HFF-Myc (cell line): Measurements from ENCODE around the gene SRGAP3.

Source experiments
- DNase-seq: peaks from one replicate; pipeline ENCODE4 v3.0.0-alpha.2; 2011; ENCODE audit warnings: low read depth; ENCODE audit errors: extremely low read depth
- H3K4me3 ChIP-seq: replicated peaks from 2 replicates; pipeline ENCODE4 v1.5.1; 2011; ENCODE audit warnings: low read depth, mild to moderate bottlenecking, control low read depth, low read length
- TF ChIP-seq, protein P1 (sequence below): IDR thresholded peaks from 2 replicates; pipeline ENCODE4 v1.5.1; 2012; ENCODE audit warnings: mild to moderate bottlenecking, low read depth, low read length, control low read depth; ENCODE audit errors: missing control alignments

SRGAP3 gene

DNA sequence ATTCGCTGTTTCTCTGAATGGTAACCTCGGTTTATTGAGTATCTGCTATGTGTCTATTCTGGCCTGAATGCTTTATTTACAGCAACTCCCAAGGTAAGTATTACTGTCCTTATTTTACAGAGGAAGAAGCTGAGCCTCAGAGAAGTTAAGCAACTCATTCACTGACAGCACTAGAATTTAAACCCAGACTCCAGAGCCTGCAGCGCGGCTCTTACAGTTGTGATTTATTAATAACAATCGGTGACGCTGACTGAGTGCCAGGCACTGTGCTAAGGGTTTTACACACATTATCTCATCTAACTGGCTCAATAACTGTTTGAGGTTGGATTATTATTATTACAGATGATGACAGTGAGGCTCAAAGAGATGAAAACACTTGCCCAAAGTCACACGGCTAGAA lies 19.6 kb downstream of the SRGAP3 start:
- TF ChIP-seq, protein P1, sequence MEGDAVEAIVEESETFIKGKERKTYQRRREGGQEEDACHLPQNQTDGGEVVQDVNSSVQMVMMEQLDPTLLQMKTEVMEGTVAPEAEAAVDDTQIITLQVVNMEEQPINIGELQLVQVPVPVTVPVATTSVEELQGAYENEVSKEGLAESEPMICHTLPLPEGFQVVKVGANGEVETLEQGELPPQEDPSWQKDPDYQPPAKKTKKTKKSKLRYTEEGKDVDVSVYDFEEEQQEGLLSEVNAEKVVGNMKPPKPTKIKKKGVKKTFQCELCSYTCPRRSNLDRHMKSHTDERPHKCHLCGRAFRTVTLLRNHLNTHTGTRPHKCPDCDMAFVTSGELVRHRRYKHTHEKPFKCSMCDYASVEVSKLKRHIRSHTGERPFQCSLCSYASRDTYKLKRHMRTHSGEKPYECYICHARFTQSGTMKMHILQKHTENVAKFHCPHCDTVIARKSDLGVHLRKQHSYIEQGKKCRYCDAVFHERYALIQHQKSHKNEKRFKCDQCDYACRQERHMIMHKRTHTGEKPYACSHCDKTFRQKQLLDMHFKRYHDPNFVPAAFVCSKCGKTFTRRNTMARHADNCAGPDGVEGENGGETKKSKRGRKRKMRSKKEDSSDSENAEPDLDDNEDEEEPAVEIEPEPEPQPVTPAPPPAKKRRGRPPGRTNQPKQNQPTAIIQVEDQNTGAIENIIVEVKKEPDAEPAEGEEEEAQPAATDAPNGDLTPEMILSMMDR: no peak
- no peak overlapping the region for H3K4me3 ChIP-seq
- no peak for DNase-seq

DNA sequence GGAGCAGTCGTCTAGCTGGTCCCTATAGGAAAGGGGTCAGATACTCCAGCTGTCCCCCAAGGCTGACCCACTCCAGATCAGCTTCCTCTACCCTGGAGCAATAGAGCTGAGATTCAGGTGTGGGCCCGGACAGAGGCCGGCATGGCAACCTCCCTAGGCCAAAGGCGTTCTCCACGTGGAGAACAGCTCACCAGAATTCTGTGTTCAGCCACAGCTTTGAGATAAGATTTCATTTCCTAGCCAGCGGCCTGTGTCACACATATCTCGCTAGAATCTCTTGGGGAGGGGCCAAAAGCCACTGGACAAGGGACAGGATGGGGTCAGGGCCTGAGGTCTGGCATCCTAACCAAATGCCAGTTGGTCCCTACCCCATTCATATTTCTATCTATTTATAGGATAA lies 20.1 kb downstream of the SRGAP3 start:
- TF ChIP-seq, protein P1: no peak
- DNase-seq: no peak
- no peak overlapping the region for H3K4me3 ChIP-seq

DNA sequence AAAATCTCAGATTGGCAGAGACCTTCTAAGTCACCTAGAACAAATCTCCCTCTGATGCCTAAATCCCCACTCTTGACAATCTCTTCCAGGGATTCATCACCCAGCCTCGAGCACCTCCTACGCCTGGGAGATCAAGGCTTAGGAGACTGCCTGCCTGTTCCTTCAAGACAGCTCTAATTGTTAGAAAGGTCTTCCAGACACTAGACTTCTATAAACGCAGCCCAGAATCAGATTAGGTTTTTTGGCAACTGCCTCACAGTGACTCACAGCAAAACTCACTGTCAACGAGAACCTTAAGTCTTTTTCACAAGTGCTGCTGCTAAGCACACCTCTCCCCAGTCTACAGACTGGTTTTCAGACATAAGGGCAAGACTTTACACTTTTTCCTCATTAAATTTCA lies 23.1 kb downstream of the SRGAP3 start:
- DNase-seq: no peak
- TF ChIP-seq, protein P1: no peak
- H3K4me3 ChIP-seq: no peak overlapping the region

DNA sequence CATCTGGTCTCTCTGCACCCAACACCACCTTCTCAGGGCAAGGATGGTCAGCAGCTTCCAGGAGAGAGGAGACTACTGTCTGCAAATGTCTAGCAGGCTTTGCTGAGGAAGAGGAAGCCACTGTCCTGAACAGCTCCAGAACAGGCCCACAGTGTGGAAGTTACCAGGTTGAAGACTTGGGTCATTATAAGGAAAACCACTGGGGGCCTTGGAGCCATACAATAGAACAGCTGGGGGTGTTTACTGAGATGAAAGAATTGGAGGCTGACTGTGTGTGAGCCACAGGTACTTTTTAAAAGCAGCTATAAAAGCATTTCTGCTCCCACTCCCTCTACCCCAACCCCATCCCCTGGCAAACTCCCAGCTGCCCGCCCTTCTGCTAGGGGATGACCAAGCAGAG lies 24.2 kb downstream of the SRGAP3 start:
- DNase-seq: no peak
- no peak overlapping the region for H3K4me3 ChIP-seq
- TF ChIP-seq, protein P1: no peak

DNA sequence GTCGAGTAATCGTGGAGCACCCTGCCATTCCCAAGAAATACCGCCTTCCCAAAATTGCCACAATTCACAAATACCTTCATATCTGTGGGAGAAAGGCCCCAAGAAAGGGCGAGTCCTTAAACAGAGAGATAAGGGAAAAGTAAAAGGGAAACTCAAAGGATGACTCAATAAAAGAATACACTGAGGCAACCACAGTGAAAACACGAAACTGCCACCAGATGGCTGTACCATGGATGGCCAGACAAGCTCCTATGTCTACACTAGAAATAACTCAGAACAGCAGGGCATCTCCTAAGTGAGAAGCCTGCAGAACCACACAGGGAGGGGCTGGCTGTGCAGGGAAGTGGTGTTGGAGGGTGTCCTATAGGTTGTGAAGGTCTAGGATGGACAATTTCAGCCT lies 25.0 kb downstream of the SRGAP3 start:
- no peak overlapping the region for H3K4me3 ChIP-seq
- TF ChIP-seq, protein P1: no peak
- no peak for DNase-seq

DNA sequence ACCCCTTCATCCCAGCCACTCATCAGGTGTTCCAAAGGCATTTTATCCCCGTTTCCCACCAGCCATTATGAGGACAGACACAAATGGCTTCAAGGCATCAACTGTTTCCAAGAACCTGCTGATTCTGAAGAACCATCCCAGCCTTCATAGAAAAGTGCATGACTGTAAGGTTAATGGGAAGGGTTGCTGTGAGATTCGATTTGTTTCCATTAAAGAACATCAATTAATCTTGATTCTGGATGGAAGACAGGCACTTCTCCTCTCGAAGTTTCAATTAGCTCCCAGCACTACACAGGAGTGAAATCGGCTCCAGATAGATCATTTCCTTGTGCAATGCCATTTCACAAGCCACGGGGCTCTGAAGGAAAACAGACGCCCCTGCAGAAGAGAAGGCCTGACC lies 25.8 kb downstream of the SRGAP3 start:
- H3K4me3 ChIP-seq: no peak overlapping the region
- TF ChIP-seq, protein P1: no peak
- no peak for DNase-seq

DNA sequence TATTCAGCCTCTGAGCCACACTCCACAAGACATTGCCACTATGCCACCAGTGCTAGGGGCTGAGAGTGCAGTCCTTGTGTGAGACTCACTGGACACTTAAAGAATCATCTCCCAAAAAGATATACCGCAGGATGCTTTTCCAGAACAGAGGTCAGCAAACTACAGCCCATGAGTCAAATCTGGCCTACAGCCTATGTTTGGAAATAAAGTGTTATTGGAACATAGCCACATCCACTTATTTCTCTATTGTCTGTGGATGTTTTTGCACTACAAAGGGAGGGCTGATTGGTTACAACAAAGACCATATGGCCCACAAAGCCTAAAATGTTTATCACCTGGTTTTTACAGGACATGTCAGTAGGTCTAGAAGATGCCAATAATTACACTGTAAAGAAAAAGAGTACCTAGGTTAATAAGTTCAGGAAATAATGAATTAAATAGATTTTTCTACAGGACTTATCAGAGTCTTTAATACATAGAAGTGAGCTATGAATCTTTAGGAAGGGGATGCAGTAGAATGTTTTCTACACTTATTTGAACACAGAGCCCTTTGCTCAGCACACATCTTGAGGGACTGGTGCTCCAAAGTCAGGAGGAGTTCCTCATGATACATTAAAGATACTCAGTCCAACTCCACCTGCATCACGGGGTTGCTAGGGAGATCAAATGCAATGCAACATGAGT lies 26.3 kb downstream of the SRGAP3 start:
- no peak overlapping the region for H3K4me3 ChIP-seq
- no peak for DNase-seq
- TF ChIP-seq, protein P1: no peak
